ENCODE measurements around the gene PAPLN.

GRCh38 chr14:73276836-73277235, 39.5 kb downstream of the PAPLN start:
- no peak for TF ChIP-seq TAF1 (IDR thresholded peaks at IDR 0.05; ENCODE audit: borderline replicate concordance, low read depth, low read length)
- TF ChIP-seq POLR2A (IDR thresholded peaks at IDR 0.05; ENCODE audit: low read depth, low read length) = no peak
- no peak for TF ChIP-seq POLR2AphosphoS5 (IDR thresholded peaks at IDR 0.05; ENCODE audit: low read depth, low read length)

All from GM12892 (cell line).